IPS-15b (cell line): ENCODE data around the gene ASB2.

Experiments
- H3K27me3 ChIP-seq: one replicate; pipeline ENCODE4 v1.6.1; 2013; ENCODE audit warnings: low read length; ENCODE audit not compliant: control insufficient read depth, insufficient read depth
- H3K36me3 ChIP-seq: one replicate; pipeline ENCODE4 v1.6.1; 2013; ENCODE audit warnings: low read length; ENCODE audit not compliant: control insufficient read depth, insufficient read depth
- H3K4me1 ChIP-seq: one replicate; pipeline ENCODE4 v1.6.1; 2013; ENCODE audit warnings: mild to moderate bottlenecking, low read length; ENCODE audit not compliant: control insufficient read depth, insufficient read depth
- H3K4me3 ChIP-seq: one replicate; pipeline ENCODE4 v1.5.1; 2013; ENCODE audit warnings: low read depth, low read length
- H3K9ac ChIP-seq: one replicate; pipeline ENCODE4 v1.6.1; 2013; ENCODE audit warnings: low read depth, mild to moderate bottlenecking, low read length
- H3K9me3 ChIP-seq: one replicate; pipeline ENCODE4 v1.6.1; 2013; ENCODE audit warnings: mild to moderate bottlenecking, low read length; ENCODE audit not compliant: control insufficient read depth, insufficient read depth

Gene ASB2

GRCh38 chr14:93898081-93898611 is 78.2 kb downstream of the ASB2 start:
- no peak overlapping the region for H3K4me3 ChIP-seq
- H3K9ac ChIP-seq = no peak overlapping the region
- no peaks in the 10 kb centered on the region for H3K36me3 ChIP-seq
- H3K9me3 ChIP-seq = no peaks in the 10 kb centered on the region
- no peaks in the 10 kb centered on the region for H3K27me3 ChIP-seq
- peaks cover 5% of the 10 kb centered on the region for H3K4me1 ChIP-seq

GRCh38 chr14:93897476-93897845 is 78.9 kb downstream of the ASB2 start:
- Histone ChIP-seq H3K9ac (no peak overlapping the region), H3K4me3 (no peak overlapping the region), H3K4me1 (peaks cover 6% of the 10 kb centered on the region), H3K36me3 (no peaks in the 10 kb centered on the region), H3K9me3 (no peaks in the 10 kb centered on the region), H3K27me3 (no peaks in the 10 kb centered on the region)

GRCh38 chr14:93895023-93895604 is 81.3 kb downstream of the ASB2 start:
- H3K36me3 ChIP-seq = no peaks in the 10 kb centered on the region
- no peaks in the 10 kb centered on the region for H3K9me3 ChIP-seq
- H3K4me3 ChIP-seq = no peak overlapping the region
- H3K27me3 ChIP-seq = peaks cover 7% of the 10 kb centered on the region
- peaks cover 6% of the 10 kb centered on the region for H3K4me1 ChIP-seq
- no peak overlapping the region for H3K9ac ChIP-seq

GRCh38 chr14:93893661-93894261 is 82.6 kb downstream of the ASB2 start:
- H3K36me3 ChIP-seq = no peaks in the 10 kb centered on the region
- no peak overlapping the region for H3K4me3 ChIP-seq
- peaks cover 7% of the 10 kb centered on the region for H3K27me3 ChIP-seq
- peaks cover 6% of the 10 kb centered on the region for H3K4me1 ChIP-seq
- H3K9ac ChIP-seq = no peak overlapping the region
- H3K9me3 ChIP-seq = no peaks in the 10 kb centered on the region

GRCh38 chr14:93892923-93893558 is 83.3 kb downstream of the ASB2 start:
- no peak overlapping the region for H3K9ac ChIP-seq
- H3K9me3 ChIP-seq = no peaks in the 10 kb centered on the region
- no peak overlapping the region for H3K4me3 ChIP-seq
- H3K27me3 ChIP-seq = peaks cover 7% of the 10 kb centered on the region
- no peaks in the 10 kb centered on the region for H3K36me3 ChIP-seq
- peaks cover 6% of the 10 kb centered on the region for H3K4me1 ChIP-seq

GRCh38 chr14:93892505-93892839 is 83.9 kb downstream of the ASB2 start:
- Histone ChIP-seq H3K4me3 (no peak overlapping the region), H3K9ac (no peak overlapping the region), H3K27me3 (peaks cover 7% of the 10 kb centered on the region), H3K9me3 (no peaks in the 10 kb centered on the region), H3K36me3 (no peaks in the 10 kb centered on the region), H3K4me1 (peaks cover 6% of the 10 kb centered on the region)

GRCh38 chr14:93891756-93892504 is 84.4 kb downstream of the ASB2 start:
- peaks cover 7% of the 10 kb centered on the region for H3K27me3 ChIP-seq
- H3K4me3 ChIP-seq = no peak overlapping the region
- H3K4me1 ChIP-seq = peaks cover 6% of the 10 kb centered on the region
- no peaks in the 10 kb centered on the region for H3K9me3 ChIP-seq
- no peaks in the 10 kb centered on the region for H3K36me3 ChIP-seq
- H3K9ac ChIP-seq = no peak overlapping the region

- Histone ChIP-seq H3K9ac (no peak overlapping the region), H3K4me3 (no peak overlapping the region), H3K36me3 (no peaks in the 10 kb centered on the region), H3K9me3 (no peaks in the 10 kb centered on the region), H3K27me3 (peaks cover 7% of the 10 kb centered on the region), H3K4me1 (peaks cover 6% of the 10 kb centered on the region)
Observed at GRCh38 chr14:93889739-93890483, 86.5 kb downstream of the ASB2 start.

- peaks cover 6% of the 10 kb centered on the region for H3K4me1 ChIP-seq
- no peak overlapping the region for H3K4me3 ChIP-seq
- H3K36me3 ChIP-seq = no peaks in the 10 kb centered on the region
- no peak overlapping the region for H3K9ac ChIP-seq
- peaks cover 7% of the 10 kb centered on the region for H3K27me3 ChIP-seq
- H3K9me3 ChIP-seq = no peaks in the 10 kb centered on the region
Observed at GRCh38 chr14:93888995-93889394, 87.4 kb downstream of the ASB2 start.

- Histone ChIP-seq H3K9ac (no peak overlapping the region), H3K9me3 (no peaks in the 10 kb centered on the region), H3K4me3 (no peak overlapping the region), H3K36me3 (no peaks in the 10 kb centered on the region), H3K4me1 (no peaks in the 10 kb centered on the region), H3K27me3 (no peaks in the 10 kb centered on the region)
Observed at GRCh38 chr14:93884950-93885349, 91.4 kb downstream of the ASB2 start.
